HFFc6 (cell line): Measurements from ENCODE around the gene NCOA5. TPM values are rescaled to one million over a fixed set of nuclear protein-coding genes. Genes with fewer than 3 reads are reported as not detected.
"Not testable (repeated sequence)": the region's sequence is repeated elsewhere in the genome, so short reads cannot be mapped to it uniquely, and the experiment has no call there.

Experiments used
- DNase-seq: peaks from one replicate; pipeline ENCODE4 v3.0.0-alpha.2; 2018
- H3K27ac Mint-ChIP-seq: 2 replicates; pipeline ENCODE4 v1.8.0; 2020; ENCODE audit warnings: mild to moderate bottlenecking, mixed read lengths
- H3K27me3 Mint-ChIP-seq: 2 replicates; pipeline ENCODE4 v1.8.0; 2021; ENCODE audit warnings: mild to moderate bottlenecking, moderate library complexity, mixed read lengths; ENCODE audit not compliant: insufficient read depth
- H3K36me3 Mint-ChIP-seq: 2 replicates; pipeline ENCODE4 v1.8.0; 2021; ENCODE audit warnings: low read depth, mixed read lengths
- H3K4me1 Mint-ChIP-seq: 2 replicates; pipeline ENCODE4 v1.8.0; 2020; ENCODE audit warnings: low read depth, mixed read lengths
- H3K4me3 Mint-ChIP-seq: 2 replicates; pipeline ENCODE4 v1.8.0; 2020; ENCODE audit warnings: mild to moderate bottlenecking, moderate library complexity, mixed read lengths
- H3K9me3 Mint-ChIP-seq: 2 replicates; pipeline ENCODE4 v1.8.0; 2020; ENCODE audit warnings: mild to moderate bottlenecking, mixed read lengths
- CTCF ChIP-seq: fragments of 200-600 bp; sonication (generic); IDR thresholded peaks from 2 replicates; pipeline ENCODE4 v1.5.0; 2021; ENCODE audit warnings: antibody characterized with exemption, mild to moderate bottlenecking
- total RNA-seq, 6 experiments: library from RNA; stranded (reverse); fragmentation: NEBNext Ultra II Directional; extraction: Animal tissue kit (Norgen Biotek cat#: 25700); gene quantifications; 2 replicates in 1 of 6; 3 replicates in 5 of 6; pipeline ENCODE4 v1.2.3, GENCODE V29; 2021

The NCOA5 gene
- total RNA-seq, 6 experiments from 2014 or later: 15.3 to 25.1 (median 23.2) TPM

DNA sequence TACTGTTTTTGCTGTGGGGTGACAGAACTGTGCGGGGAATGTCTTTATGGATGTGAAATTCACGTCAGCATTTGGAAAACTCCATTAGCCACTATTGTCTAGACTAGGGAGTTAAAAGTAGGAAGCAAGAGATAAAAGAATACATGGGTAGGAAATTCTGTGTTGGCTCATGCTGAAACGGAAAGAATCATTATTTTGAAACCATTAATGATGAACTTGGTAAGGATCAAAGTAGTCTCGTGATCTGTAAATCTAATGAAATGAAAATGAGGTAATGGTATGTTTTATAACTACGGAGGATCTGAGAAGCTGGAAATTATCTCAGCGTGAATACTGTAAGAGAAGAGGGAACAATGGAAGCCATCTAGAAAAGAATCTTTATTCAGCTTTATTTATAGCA lies 17.3 kb upstream of the NCOA5 start:
- Mint-ChIP-seq H3K9me3 (peaks cover 4% of the 10 kb centered on the region; the same call in 1 of the 2 replicates), H3K27me3 (peaks cover 29% of the 10 kb centered on the region), H3K4me3 (no peak overlapping the region), H3K27ac (no peak overlapping the region), H3K36me3 (no peaks in the 10 kb centered on the region), H3K4me1 (no peaks in the 10 kb centered on the region)
- no peak for DNase-seq
- no peak for TF ChIP-seq CTCF

- H3K27me3 Mint-ChIP-seq: peaks cover 32% of the 10 kb centered on the region
- peaks cover 4% of the 10 kb centered on the region; the same call in 1 of the 2 replicates for H3K9me3 Mint-ChIP-seq
- no peak overlapping the region for H3K4me3 Mint-ChIP-seq
- H3K27ac Mint-ChIP-seq: no peak overlapping the region
- no peak for DNase-seq
- TF ChIP-seq CTCF: no peak
- H3K36me3 Mint-ChIP-seq: no peaks in the 10 kb centered on the region
- H3K4me1 Mint-ChIP-seq: no peaks in the 10 kb centered on the region
Observed at GRCh38 chr20:46104262-46104661, 14.5 kb upstream of the NCOA5 start.

GRCh38 chr20:46102940-46103339 lies 13.2 kb upstream of the NCOA5 start:
- no peak for TF ChIP-seq CTCF
- Mint-ChIP-seq H3K36me3 (no peaks in the 10 kb centered on the region), H3K4me1 (no peaks in the 10 kb centered on the region), H3K27me3 (peaks cover 41% of the 10 kb centered on the region), H3K4me3 (no peak overlapping the region), H3K9me3 (peaks cover 4% of the 10 kb centered on the region; the same call in 1 of the 2 replicates), H3K27ac (no peak overlapping the region)
- no peak for DNase-seq

- Mint-ChIP-seq H3K4me1 (no peaks in the 10 kb centered on the region), H3K27ac (no peak overlapping the region), H3K36me3 (no peaks in the 10 kb centered on the region), H3K4me3 (no peak overlapping the region), H3K27me3 (peaks cover 38% of the 10 kb centered on the region), H3K9me3 (peaks cover 4% of the 10 kb centered on the region; the same call in 1 of the 2 replicates)
- TF ChIP-seq CTCF: no peak
- no peak for DNase-seq
Observed at GRCh38 chr20:46101957-46102356, 12.2 kb upstream of the NCOA5 start.

GRCh38 chr20:46100988-46101387 lies 11.2 kb upstream of the NCOA5 start:
- peaks cover 4% of the 10 kb centered on the region; the same call in 1 of the 2 replicates for H3K9me3 Mint-ChIP-seq
- no peak overlapping the region for H3K27ac Mint-ChIP-seq
- DNase-seq: no peak
- H3K4me3 Mint-ChIP-seq: no peak overlapping the region
- H3K36me3 Mint-ChIP-seq: no peaks in the 10 kb centered on the region
- TF ChIP-seq CTCF: no peak
- H3K4me1 Mint-ChIP-seq: no peaks in the 10 kb centered on the region
- peaks cover 35% of the 10 kb centered on the region for H3K27me3 Mint-ChIP-seq

DNA sequence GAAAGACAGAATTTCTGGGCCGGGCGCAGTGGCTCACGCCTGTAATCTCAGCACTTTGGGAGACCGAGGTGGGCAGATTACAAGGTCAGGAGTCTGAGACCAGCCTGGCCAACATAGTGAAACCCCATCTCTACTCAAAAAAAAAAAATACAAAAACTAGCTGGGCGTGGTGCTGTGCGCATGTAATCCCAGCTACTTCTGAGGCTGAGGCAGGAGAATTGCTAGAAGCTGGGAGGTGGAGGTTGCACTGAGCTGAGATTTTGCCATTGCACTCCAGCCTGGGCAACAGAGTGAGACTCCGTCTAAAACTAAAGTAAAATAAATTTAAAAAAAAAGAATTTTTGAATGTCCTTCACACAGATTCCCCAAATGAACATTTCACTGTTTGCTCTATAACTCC lies 10.7 kb upstream of the NCOA5 start:
- H3K27me3 Mint-ChIP-seq: peaks cover 35% of the 10 kb centered on the region
- not testable (repeated sequence) for H3K27ac Mint-ChIP-seq, DNase-seq, H3K4me1 Mint-ChIP-seq, H3K9me3 Mint-ChIP-seq, H3K36me3 Mint-ChIP-seq, H3K4me3 Mint-ChIP-seq
